ENCODE results near the gene CDK6. TPM values are rescaled to one million over a fixed set of nuclear protein-coding genes. Genes with fewer than 3 reads are reported as not detected.

CDK6 gene
- total RNA-seq, 1 donor, result 45.6 TPM

GRCh38 chr7:92781117-92781720, 55.2 kb downstream of the CDK6 start:
- no peak for DNase-seq (ENCODE audit: insufficient read length, low spot score, missing footprints)
- H3K4me2 ChIP-seq (ENCODE audit: insufficient read depth, low read length), result no peak overlapping the region
- peaks cover 88% of the 10 kb centered on the region for H3K79me2 ChIP-seq (ENCODE audit: insufficient read depth, low read length)

GRCh38 chr7:92778972-92779371, 57.4 kb downstream of the CDK6 start:
- peaks cover 78% of the 10 kb centered on the region for H3K79me2 ChIP-seq (ENCODE audit: insufficient read depth, low read length)
- no peak for DNase-seq (ENCODE audit: insufficient read length, low spot score, missing footprints)

More at GRCh38 chr7:92781117-92781720, 55.2 kb downstream of the CDK6 start:
- Histone ChIP-seq H3K27me3 (ENCODE audit: insufficient read depth, low read length) (no peaks in the 10 kb centered on the region), H3K27ac (ENCODE audit: low read depth, low read length) (no peak overlapping the region), H3K9me3 (ENCODE audit: low read depth, low read length) (no peaks in the 10 kb centered on the region), H3K4me3 (ENCODE audit: insufficient read depth, low read length) (no peak overlapping the region), H4K20me1 (ENCODE audit: insufficient read depth, low read length) (peaks cover 16% of the 10 kb centered on the region), H2AFZ (ENCODE audit: low read length) (no peak overlapping the region), H3K36me3 (ENCODE audit: insufficient read depth, low read length) (no peaks in the 10 kb centered on the region), H3K4me1 (ENCODE audit: insufficient read depth, low read length) (peaks cover 32% of the 10 kb centered on the region)
- TF ChIP-seq CTCF (IDR thresholded peaks at IDR 0.05; ENCODE audit: extremely low read depth, low read depth, low read length), result no peak

GRCh38 chr7:92777993-92778392, 58.4 kb downstream of the CDK6 start:
- Histone ChIP-seq H3K4me3 (ENCODE audit: insufficient read depth, low read length) (no peak overlapping the region), H3K4me1 (ENCODE audit: insufficient read depth, low read length) (peaks cover 15% of the 10 kb centered on the region), H3K27ac (ENCODE audit: low read depth, low read length) (no peak overlapping the region), H2AFZ (ENCODE audit: low read length) (no peak overlapping the region), H3K4me2 (ENCODE audit: insufficient read depth, low read length) (no peak overlapping the region), H3K9me3 (ENCODE audit: low read depth, low read length) (no peaks in the 10 kb centered on the region), H3K79me2 (ENCODE audit: insufficient read depth, low read length) (peaks cover 78% of the 10 kb centered on the region), H3K36me3 (ENCODE audit: insufficient read depth, low read length) (peaks cover 8% of the 10 kb centered on the region), H4K20me1 (ENCODE audit: insufficient read depth, low read length) (peaks cover 8% of the 10 kb centered on the region), H3K27me3 (ENCODE audit: insufficient read depth, low read length) (no peaks in the 10 kb centered on the region)
- no peak for TF ChIP-seq CTCF (IDR thresholded peaks at IDR 0.05; ENCODE audit: extremely low read depth, low read depth, low read length)
- no peak for DNase-seq (ENCODE audit: insufficient read length, low spot score, missing footprints)

More at GRCh38 chr7:92778972-92779371, 57.4 kb downstream of the CDK6 start:
- peak; percentile 28 for TF ChIP-seq CTCF (IDR thresholded peaks at IDR 0.05; ENCODE audit: extremely low read depth, low read depth, low read length)
- Histone ChIP-seq H3K27ac (ENCODE audit: low read depth, low read length) (no peak overlapping the region), H3K27me3 (ENCODE audit: insufficient read depth, low read length) (no peaks in the 10 kb centered on the region), H3K4me2 (ENCODE audit: insufficient read depth, low read length) (no peak overlapping the region), H2AFZ (ENCODE audit: low read length) (no peak overlapping the region), H4K20me1 (ENCODE audit: insufficient read depth, low read length) (peaks cover 16% of the 10 kb centered on the region), H3K36me3 (ENCODE audit: insufficient read depth, low read length) (no peaks in the 10 kb centered on the region), H3K9me3 (ENCODE audit: low read depth, low read length) (no peaks in the 10 kb centered on the region), H3K4me3 (ENCODE audit: insufficient read depth, low read length) (no peak overlapping the region), H3K4me1 (ENCODE audit: insufficient read depth, low read length) (peaks cover 23% of the 10 kb centered on the region)

GRCh38 chr7:92773808-92774207, 62.6 kb downstream of the CDK6 start:
- DNase-seq (ENCODE audit: insufficient read length, low spot score, missing footprints), result no peak
- H3K79me2 ChIP-seq (ENCODE audit: insufficient read depth, low read length), result peaks cover 64% of the 10 kb centered on the region
- TF ChIP-seq CTCF (IDR thresholded peaks at IDR 0.05; ENCODE audit: extremely low read depth, low read depth, low read length), result no peak

More at GRCh38 chr7:92773808-92774207, 62.6 kb downstream of the CDK6 start:
- no peak overlapping the region for H3K4me3 ChIP-seq (ENCODE audit: insufficient read depth, low read length)
- H3K27ac ChIP-seq (ENCODE audit: low read depth, low read length), result no peak overlapping the region
- H3K9me3 ChIP-seq (ENCODE audit: low read depth, low read length), result no peaks in the 10 kb centered on the region
- no peak overlapping the region for H2AFZ ChIP-seq (ENCODE audit: low read length)
- H3K27me3 ChIP-seq (ENCODE audit: insufficient read depth, low read length), result no peaks in the 10 kb centered on the region
- H4K20me1 ChIP-seq (ENCODE audit: insufficient read depth, low read length), result no peaks in the 10 kb centered on the region
- H3K4me2 ChIP-seq (ENCODE audit: insufficient read depth, low read length), result no peak overlapping the region
- peaks cover 14% of the 10 kb centered on the region for H3K4me1 ChIP-seq (ENCODE audit: insufficient read depth, low read length)
- H3K36me3 ChIP-seq (ENCODE audit: insufficient read depth, low read length), result peaks cover 11% of the 10 kb centered on the region
